IMR-90 (cell line): ENCODE measurements around the gene ZFYVE28. TPM values are rescaled to one million over a fixed set of nuclear protein-coding genes. Genes with fewer than 3 reads are reported as not detected.

Source experiments
- ATAC-seq: fragments of 200-7000 bp; cut with Tn5 transposase; 2 replicates; pipeline ENCODE4 v1.9.1; 2020; ENCODE audit warnings: low read depth, mild to moderate bottlenecking, moderate library complexity
- BruUV-seq: library from RNA; stranded (reverse); fragments of 400-500 nt; replicated peaks from 2 replicates; lab custom pipeline; 2021; lab: Mats Ljungman, UMichigan
- CTCF ChIA-PET: fragments of 300-600 bp; formaldehyde crosslinking; extraction: SDS; loops from one replicate; lab custom pipeline; 2021; ENCODE audit warnings: antibody characterized with exemption; lab: Yijun Ruan, JAX
- POLR2A ChIA-PET: fragments of 300-600 bp; sonication (Branson Sonifier 250); formaldehyde crosslinking; loops from one replicate; lab custom pipeline; 2022; ENCODE audit warnings: antibody characterized with exemption; ENCODE audit not compliant: unreplicated experiment; lab: Charles Lee
- DNase-seq: peaks from one replicate; pipeline ENCODE4 v3.0.0; 2013
- H2AFZ ChIP-seq: replicated peaks from 2 replicates; pipeline ENCODE3; 2013; ENCODE audit warnings: low read length, mild to moderate bottlenecking; ENCODE audit not compliant: poor library complexity
- H2AK5ac ChIP-seq: 2 replicates; pipeline ENCODE4 v1.6.1; 2013; ENCODE audit warnings: low read depth, low read length, inconsistent platforms
- H2AK9ac ChIP-seq: replicated peaks from 2 replicates; pipeline ENCODE3; 2013; ENCODE audit warnings: mild to moderate bottlenecking, low read depth, low read length, moderate library complexity; ENCODE audit not compliant: poor library complexity
- H2BK120ac ChIP-seq: 2 replicates; pipeline ENCODE4 v1.6.1; 2013; ENCODE audit warnings: low read depth, low read length, inconsistent platforms
- H2BK15ac ChIP-seq: 3 replicates; pipeline ENCODE4 v1.6.1; 2013; ENCODE audit warnings: low read depth, low read length, inconsistent platforms
- H2BK20ac ChIP-seq: 2 replicates; pipeline ENCODE4 v1.6.1; 2013; ENCODE audit warnings: low read depth, mild to moderate bottlenecking, inconsistent platforms, low read length, moderate library complexity
- H2BK5ac ChIP-seq: 2 replicates; pipeline ENCODE4 v1.6.1; 2013; ENCODE audit warnings: mild to moderate bottlenecking, low read depth, low read length, inconsistent platforms; ENCODE audit not compliant: poor library complexity, severe bottlenecking
- H3K14ac ChIP-seq: replicated peaks from 2 replicates; pipeline ENCODE4 v1.6.1; 2013; ENCODE audit warnings: low read depth, low read length, inconsistent platforms
- H3K18ac ChIP-seq: 2 replicates; pipeline ENCODE4 v1.6.1; 2013; ENCODE audit warnings: low read depth, low read length, control low read depth
- H3K23ac ChIP-seq: 2 replicates; pipeline ENCODE4 v1.6.1; 2013; ENCODE audit warnings: low read depth, low read length, inconsistent platforms
- H3K27ac ChIP-seq: 2 replicates; pipeline ENCODE4 v1.5.1; 2013; ENCODE audit warnings: mild to moderate bottlenecking, control low read depth, low read length; ENCODE audit not compliant: insufficient read depth
- H3K27me3 ChIP-seq: 2 replicates; pipeline ENCODE4 v1.6.1; 2013; ENCODE audit warnings: low read length; ENCODE audit not compliant: control insufficient read depth, insufficient read depth
- H3K36me3 ChIP-seq: 2 replicates; pipeline ENCODE4 v1.6.1; 2013; ENCODE audit warnings: low read length, mixed read lengths; ENCODE audit not compliant: control insufficient read depth, insufficient read depth
- H3K4ac ChIP-seq: 2 replicates; pipeline ENCODE4 v1.6.1; 2013; ENCODE audit warnings: low read depth, low read length, inconsistent platforms
- H3K4me1 ChIP-seq: 2 replicates; pipeline ENCODE4 v1.6.1; 2013; ENCODE audit warnings: low read length, mixed read lengths; ENCODE audit not compliant: control insufficient read depth, insufficient read depth
- H3K4me2 ChIP-seq: 2 replicates; pipeline ENCODE4 v1.6.1; 2013; ENCODE audit warnings: low read depth, mild to moderate bottlenecking, control low read depth, low read length, moderate library complexity
- H3K4me3 ChIP-seq: 2 replicates; pipeline ENCODE4 v1.5.1; 2013; ENCODE audit warnings: low read depth, mild to moderate bottlenecking, control low read depth, low read length, moderate library complexity; ENCODE audit not compliant: insufficient read depth
- H3K56ac ChIP-seq: 2 replicates; pipeline ENCODE4 v1.6.1; 2013; ENCODE audit warnings: low read length, inconsistent platforms; ENCODE audit not compliant: insufficient read depth; ENCODE audit errors: extremely low read depth
- H3K79me1 ChIP-seq, 2 experiments: 2 replicates each; pipeline ENCODE4 v1.6.1; 2013; ENCODE audit warnings: low read length in 2 of 2, inconsistent platforms in 1 of 2, low read depth in 1 of 2
- H3K9ac ChIP-seq: 2 replicates; pipeline ENCODE4 v1.6.1; 2013; ENCODE audit warnings: low read depth, low read length, control low read depth
- H3K9me1 ChIP-seq: 2 replicates; pipeline ENCODE4 v1.6.1; 2013; ENCODE audit warnings: low read length, inconsistent platforms; ENCODE audit not compliant: insufficient read depth
- H3K9me3 ChIP-seq: 2 replicates; pipeline ENCODE4 v1.6.1; 2013; ENCODE audit warnings: low read length; ENCODE audit not compliant: control insufficient read depth, insufficient read depth
- H4K20me1 ChIP-seq: 2 replicates; pipeline ENCODE4 v1.6.1; 2013; ENCODE audit warnings: low read length, inconsistent platforms; ENCODE audit not compliant: insufficient read depth
- H4K5ac ChIP-seq: 2 replicates; pipeline ENCODE4 v1.6.1; 2013; ENCODE audit warnings: mild to moderate bottlenecking, low read depth, low read length, control low read depth
- H4K8ac ChIP-seq, 2 experiments: 2 replicates each; pipeline ENCODE4 v1.6.1; 2013; ENCODE audit warnings: low read depth in 2 of 2, low read length in 2 of 2, control low read depth in 1 of 2, inconsistent platforms in 1 of 2
- H4K91ac ChIP-seq: 2 replicates; pipeline ENCODE4 v1.6.1; 2013; ENCODE audit warnings: low read depth, low read length, inconsistent platforms; ENCODE audit not compliant: insufficient read depth
- POLR2A ChIP-seq: IDR thresholded peaks from 2 replicates; pipeline ENCODE4 v1.6.1; 2012; ENCODE audit warnings: mild to moderate bottlenecking, low read depth, low read length
- RCOR1 ChIP-seq: IDR thresholded peaks from 2 replicates; pipeline ENCODE4 v1.6.1; 2012; ENCODE audit warnings: mild to moderate bottlenecking, low read length, improper control_type of control experiment; ENCODE audit not compliant: insufficient replicate concordance
- WGBS, 2 experiments: methylation state at CpG; one replicate each; pipeline versions ENCODE4 v1.1.5 to v1.1.7; 2013; ENCODE audit warnings: missing lambda C conversion rate in 2 of 2; ENCODE audit not compliant: insufficient read length in 1 of 2; ENCODE audit errors: extremely low coverage in 2 of 2; 5-methylcytosine and 5-hydroxymethylcytosine counted together
- dilution Hi-C: fragments of 300-500 bp; cut with HindIII; formaldehyde crosslinking; loops from one replicate; pipeline ENCODE4 v1.14.3; 2018; ENCODE audit warnings: low sequenced_read_pairs; ENCODE audit not compliant: unreplicated experiment
- in situ Hi-C: fragments of 300-500 bp; cut with MboI; formaldehyde crosslinking; loops from 3 replicates; pipeline ENCODE4 v1.14.3; 2019; ENCODE audit warnings: low sequenced_read_pairs, inconsistent platforms, mixed read lengths
- intact Hi-C: fragments of 100-400 bp; cut with micrococcal nuclease; formaldehyde crosslinking; loops from 2 replicates; pipeline ENCODE4 v1.10.0; 2022
- polyA plus RNA-seq, 3 experiments: library from polyadenylated mRNA; depleted of rRNA; stranded (reverse); fragments of >200 nt; gene quantifications; 2 replicates each; pipeline ENCODE4 v1.2.3, GENCODE V29; 2012; ENCODE audit warnings: low replicate concordance in 1 of 3
- total RNA-seq: library from RNA; depleted of rRNA; stranded (reverse); fragments of >200 nt; gene quantifications from 2 replicates; pipeline ENCODE4 v1.2.3, GENCODE V29; 2012
- TF ChIP-seq, protein P1 (sequence below): conservative IDR thresholded peaks from 2 replicates; pipeline ENCODE4 v1.5.1; 2012; ENCODE audit warnings: mild to moderate bottlenecking, low read depth, low read length, improper control_type of control experiment

ZFYVE28 gene
- total and polyA plus RNA-seq, 2 of the 4 experiments (the other 2 are of a cell fraction) = 0.36 to 1.2 TPM

DNA sequence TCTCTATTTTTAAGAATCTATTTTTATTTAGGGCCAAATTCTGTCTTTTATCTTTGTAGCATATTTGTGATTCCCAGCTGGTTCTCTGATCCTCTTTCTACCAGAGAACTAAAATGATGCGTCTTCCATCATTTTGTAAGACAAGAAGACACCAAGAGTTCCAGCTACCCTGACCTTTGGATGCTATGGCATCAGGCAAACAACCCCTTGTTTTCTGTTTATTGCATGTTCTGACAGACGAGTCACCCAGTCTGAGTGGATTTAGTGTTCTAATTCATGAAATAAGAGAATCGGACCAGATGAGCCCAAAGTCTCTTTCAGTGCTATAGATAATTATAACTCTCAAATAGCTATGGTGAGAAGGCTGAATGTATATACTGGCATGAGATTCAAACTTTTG is 69.7 kb downstream of the ZFYVE28 start:
- H3K27me3 ChIP-seq = peaks cover 4% of the 10 kb centered on the region
- no peak overlapping the region for H2AK5ac ChIP-seq
- H3K56ac ChIP-seq = no peak overlapping the region
- H3K9ac ChIP-seq = no peak overlapping the region
- H3K4me2 ChIP-seq = no peak overlapping the region
- ChIA-PET CTCF (no interaction called here), POLR2A (no interaction called here)
- intact Hi-C loops = no loop called here
- DNase-seq = no peak
- no peak overlapping the region for H4K8ac ChIP-seq
- no peaks in the 10 kb centered on the region for H3K4me1 ChIP-seq
- no peak overlapping the region for H3K14ac ChIP-seq
- no peak overlapping the region for H3K18ac ChIP-seq
- no peak overlapping the region for H2BK120ac ChIP-seq
- no CpG with 5 or more reads among the region's 3 CpGs for WGBS, 2 experiments
- H2AFZ ChIP-seq = no peak overlapping the region
- H3K79me1 ChIP-seq = no peaks in the 10 kb centered on the region
- H3K9me3 ChIP-seq = no peaks in the 10 kb centered on the region; the same call in 1 of the 2 replicates
- no peak overlapping the region for H2BK5ac ChIP-seq
- H4K5ac ChIP-seq = no peak overlapping the region
- H2BK20ac ChIP-seq = no peak overlapping the region
- dilution Hi-C loops = no loop called here
- no peak overlapping the region for H2BK15ac ChIP-seq
- no peaks in the 10 kb centered on the region for H4K20me1 ChIP-seq
- BruUV-seq = no TSS peak
- H3K4me3 ChIP-seq = no peak overlapping the region
- H3K23ac ChIP-seq = no peak overlapping the region
- peak; percentile 21; the same call in 1 of the 2 replicates for ATAC-seq
- H2AK9ac ChIP-seq = no peak overlapping the region
- H3K36me3 ChIP-seq = no peaks in the 10 kb centered on the region
- H3K27ac ChIP-seq = no peak overlapping the region
- in situ Hi-C loops = no loop called here
- peaks cover 2% of the 10 kb centered on the region for H3K9me1 ChIP-seq
- no peak overlapping the region for H4K91ac ChIP-seq
- H3K4ac ChIP-seq = no peak overlapping the region
- TF ChIP-seq RCOR1 (no peak), POLR2A (no peak)
- TF ChIP-seq, protein P1, sequence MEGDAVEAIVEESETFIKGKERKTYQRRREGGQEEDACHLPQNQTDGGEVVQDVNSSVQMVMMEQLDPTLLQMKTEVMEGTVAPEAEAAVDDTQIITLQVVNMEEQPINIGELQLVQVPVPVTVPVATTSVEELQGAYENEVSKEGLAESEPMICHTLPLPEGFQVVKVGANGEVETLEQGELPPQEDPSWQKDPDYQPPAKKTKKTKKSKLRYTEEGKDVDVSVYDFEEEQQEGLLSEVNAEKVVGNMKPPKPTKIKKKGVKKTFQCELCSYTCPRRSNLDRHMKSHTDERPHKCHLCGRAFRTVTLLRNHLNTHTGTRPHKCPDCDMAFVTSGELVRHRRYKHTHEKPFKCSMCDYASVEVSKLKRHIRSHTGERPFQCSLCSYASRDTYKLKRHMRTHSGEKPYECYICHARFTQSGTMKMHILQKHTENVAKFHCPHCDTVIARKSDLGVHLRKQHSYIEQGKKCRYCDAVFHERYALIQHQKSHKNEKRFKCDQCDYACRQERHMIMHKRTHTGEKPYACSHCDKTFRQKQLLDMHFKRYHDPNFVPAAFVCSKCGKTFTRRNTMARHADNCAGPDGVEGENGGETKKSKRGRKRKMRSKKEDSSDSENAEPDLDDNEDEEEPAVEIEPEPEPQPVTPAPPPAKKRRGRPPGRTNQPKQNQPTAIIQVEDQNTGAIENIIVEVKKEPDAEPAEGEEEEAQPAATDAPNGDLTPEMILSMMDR = no peak
